OCI-LY3 (cell line): ENCODE results near the gene MLST8.

Experiments used
- EZH2phosphoT487 ChIP-seq: fragments of 200-600 bp; shearing (Covaris generic); IDR thresholded peaks from 2 replicates; pipeline ENCODE4 v1.6.1; 2018; ENCODE audit warnings: antibody characterized with exemption, mixed run types, low read depth
- TF ChIP-seq, protein P1 (sequence below): fragments of 200-600, 300-600 bp; sonication (generic); IDR thresholded peaks from 2 replicates; pipeline ENCODE4 v1.5.1; 2014; ENCODE audit warnings: antibody characterized with exemption, low read length, low read depth

GRCh38 chr16:2237493-2238149 lies 32.4 kb downstream of the MLST8 start:
- TF ChIP-seq, protein P1, sequence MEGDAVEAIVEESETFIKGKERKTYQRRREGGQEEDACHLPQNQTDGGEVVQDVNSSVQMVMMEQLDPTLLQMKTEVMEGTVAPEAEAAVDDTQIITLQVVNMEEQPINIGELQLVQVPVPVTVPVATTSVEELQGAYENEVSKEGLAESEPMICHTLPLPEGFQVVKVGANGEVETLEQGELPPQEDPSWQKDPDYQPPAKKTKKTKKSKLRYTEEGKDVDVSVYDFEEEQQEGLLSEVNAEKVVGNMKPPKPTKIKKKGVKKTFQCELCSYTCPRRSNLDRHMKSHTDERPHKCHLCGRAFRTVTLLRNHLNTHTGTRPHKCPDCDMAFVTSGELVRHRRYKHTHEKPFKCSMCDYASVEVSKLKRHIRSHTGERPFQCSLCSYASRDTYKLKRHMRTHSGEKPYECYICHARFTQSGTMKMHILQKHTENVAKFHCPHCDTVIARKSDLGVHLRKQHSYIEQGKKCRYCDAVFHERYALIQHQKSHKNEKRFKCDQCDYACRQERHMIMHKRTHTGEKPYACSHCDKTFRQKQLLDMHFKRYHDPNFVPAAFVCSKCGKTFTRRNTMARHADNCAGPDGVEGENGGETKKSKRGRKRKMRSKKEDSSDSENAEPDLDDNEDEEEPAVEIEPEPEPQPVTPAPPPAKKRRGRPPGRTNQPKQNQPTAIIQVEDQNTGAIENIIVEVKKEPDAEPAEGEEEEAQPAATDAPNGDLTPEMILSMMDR: no peak
- TF ChIP-seq EZH2phosphoT487: no peak
